HCT116 (cell line): ENCODE data around the gene FRMD4A.

Source experiments
- CTCF ChIP-seq, 3 experiments: fragments of 200-600 bp in 1 of 3; sonication (generic) in 1 of 3; IDR thresholded peaks in 2 of 3; conservative IDR thresholded peaks in 1 of 3; 2 replicates each; pipeline ENCODE4 v1.5.1; 2012 to 2017; ENCODE audit warnings: low read depth in 2 of 3, low read length in 2 of 3, antibody characterized with exemption in 1 of 3, borderline replicate concordance in 1 of 3, control low read depth in 1 of 3, mild to moderate bottlenecking in 1 of 3, mixed read lengths in 1 of 3, mixed run types in 1 of 3, moderate library complexity in 1 of 3; ENCODE audit not compliant: insufficient read depth in 1 of 3
- EZH2 ChIP-seq: fragments of 200-600 bp; sonication (generic); IDR thresholded peaks from 2 replicates; pipeline ENCODE4 v1.6.1; 2017; ENCODE audit warnings: antibody characterized with exemption, mixed run types
- EZH2phosphoT487 ChIP-seq: fragments of 200-600 bp; IDR thresholded peaks from 2 replicates; pipeline ENCODE4 v1.6.1; 2018; ENCODE audit warnings: antibody characterized with exemption, borderline replicate concordance
- FOSL1 ChIP-seq: IDR thresholded peaks from 2 replicates; pipeline ENCODE4 v1.6.1; 2012; ENCODE audit warnings: low read depth
- MAX ChIP-seq: IDR thresholded peaks from 2 replicates; pipeline ENCODE4 v1.6.1; 2012
- POLR2A ChIP-seq: IDR thresholded peaks from 2 replicates; pipeline ENCODE4 v1.7.0; 2011; ENCODE audit warnings: borderline replicate concordance; ENCODE audit not compliant: insufficient read depth, insufficient read length; ENCODE audit errors: extremely low read depth
- POLR2AphosphoS5 ChIP-seq: IDR thresholded peaks from 2 replicates; pipeline ENCODE4 v1.6.1; 2011; ENCODE audit warnings: mild to moderate bottlenecking, low read depth, low read length, moderate library complexity

- TF ChIP-seq POLR2A (no peak), FOSL1 (no peak), MAX (no peak), EZH2phosphoT487 (no peak), CTCF (IDR thresholded peaks at IDR 0.05 in 2 of 3, conservative IDR thresholded peaks at IDR 0.05 in 1 of 3; ENCODE audit: borderline replicate concordance in 1 of 3, insufficient read depth in 1 of 3, low read depth in 2 of 3, low read length in 2 of 3) (no peak), POLR2AphosphoS5 (no peak), EZH2 (no peak)
Observed at GRCh38 chr10:13945390-13946208, 385.1 kb downstream of the FRMD4A start.
